RCC 7860 (cell line): ENCODE results near the gene PRSS21.
A peak's percentile ranks its signal among the peaks of the same experiment; 100 is the strongest.

Experiments used
- DNase-seq: peaks from one replicate; pipeline ENCODE4 v3.0.0-alpha.2; 2015; ENCODE audit warnings: low spot score
- FAIRE-seq: peaks from 2 replicates; lab custom pipeline; 2012; peaks lifted over from hg19 to GRCh38; lab: Jason Lieb, UNC

The PRSS21 gene, protein sequence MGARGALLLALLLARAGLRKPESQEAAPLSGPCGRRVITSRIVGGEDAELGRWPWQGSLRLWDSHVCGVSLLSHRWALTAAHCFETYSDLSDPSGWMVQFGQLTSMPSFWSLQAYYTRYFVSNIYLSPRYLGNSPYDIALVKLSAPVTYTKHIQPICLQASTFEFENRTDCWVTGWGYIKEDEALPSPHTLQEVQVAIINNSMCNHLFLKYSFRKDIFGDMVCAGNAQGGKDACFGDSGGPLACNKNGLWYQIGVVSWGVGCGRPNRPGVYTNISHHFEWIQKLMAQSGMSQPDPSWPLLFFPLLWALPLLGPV

DNA sequence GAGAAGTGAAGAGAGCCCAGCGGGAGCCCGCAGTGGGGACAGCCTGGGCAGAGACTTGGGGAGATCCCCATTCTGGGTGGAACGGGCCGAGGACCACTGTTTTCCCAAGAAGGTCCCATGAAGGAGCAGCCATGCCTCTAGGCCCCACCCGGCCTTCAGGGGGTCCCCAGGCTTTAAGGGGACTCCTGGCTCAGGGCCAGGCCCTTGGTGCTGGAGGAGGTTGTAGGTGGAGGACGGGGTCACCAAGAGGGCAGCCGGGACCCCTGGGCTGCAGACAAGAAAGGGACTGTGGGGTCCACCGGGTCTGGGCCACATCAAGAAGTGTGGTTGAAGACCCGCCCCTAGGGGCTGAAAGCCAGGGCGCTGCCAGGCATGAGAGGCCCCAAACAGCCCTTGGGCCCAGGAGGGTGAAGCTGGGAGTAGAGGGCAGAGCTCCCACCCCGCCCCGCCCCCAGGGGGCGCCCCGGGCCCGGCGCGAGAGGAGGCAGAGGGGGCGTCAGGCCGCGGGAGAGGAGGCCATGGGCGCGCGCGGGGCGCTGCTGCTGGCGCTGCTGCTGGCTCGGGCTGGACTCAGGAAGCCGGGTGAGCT is at the start of gene PRSS21:
Gene PRSS21 (plus strand): TSS at position 487 of the 589 bp plus-strand sequence. CDS start 32 bp downstream, at position 519.
- FAIRE-seq (no peak), DNase-seq (no peak)

DNA sequence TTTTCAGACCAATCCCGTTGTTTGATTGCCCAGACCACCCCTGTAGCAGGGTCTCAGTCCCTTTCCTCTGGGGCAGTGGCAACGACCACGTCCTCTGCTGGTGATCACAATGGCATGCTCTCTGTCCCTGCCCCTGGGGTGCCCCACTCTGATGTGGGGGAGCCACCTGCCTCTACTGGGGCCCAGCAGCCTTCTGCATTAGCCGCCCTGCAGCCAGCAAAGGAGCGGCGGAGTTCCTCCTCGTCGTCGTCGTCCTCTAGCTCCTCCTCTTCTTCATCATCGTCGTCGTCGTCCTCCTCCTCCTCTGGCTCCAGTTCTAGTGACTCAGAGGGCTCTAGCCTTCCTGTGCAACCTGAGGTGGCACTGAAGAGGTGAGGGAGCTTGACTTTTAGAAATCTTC is 49.1 kb upstream of the PRSS21 start:
- DNase-seq = no peak
- FAIRE-seq = no peak

DNA sequence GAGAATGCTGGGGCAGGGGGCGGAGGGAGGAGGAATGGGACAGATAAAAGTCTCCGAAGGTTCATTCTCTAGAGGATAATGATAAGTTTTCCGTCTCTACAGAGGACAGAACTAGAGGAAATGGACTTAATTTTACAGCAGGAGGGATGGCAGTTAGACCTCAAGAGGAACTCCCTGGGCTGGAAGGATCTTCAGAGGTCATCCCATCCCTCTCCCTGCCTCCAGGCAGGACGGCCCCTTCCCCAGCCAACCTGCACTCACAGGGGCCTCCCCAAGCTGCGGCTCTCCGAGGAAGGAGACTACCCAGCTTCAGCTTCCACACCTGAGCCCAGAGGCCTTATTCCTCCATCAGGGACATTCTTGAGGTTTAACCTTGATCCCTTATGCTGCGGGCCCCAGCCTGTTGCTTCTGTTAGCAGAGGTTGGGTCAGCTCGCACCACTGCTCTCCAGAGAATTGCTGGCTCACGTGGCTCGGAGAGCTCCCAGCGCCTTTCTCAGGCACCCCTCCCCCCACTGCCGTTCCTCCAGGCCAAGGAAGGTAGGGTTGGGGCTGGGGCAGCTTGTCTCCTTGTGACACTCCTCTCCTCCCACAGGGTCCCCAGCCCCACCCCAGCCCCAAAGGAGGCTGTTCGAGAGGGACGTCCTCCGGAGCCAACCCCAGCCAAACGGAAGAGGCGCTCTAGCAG is 48.5 kb upstream of the PRSS21 start:
- DNase-seq (no peak), FAIRE-seq (no peak)

DNA sequence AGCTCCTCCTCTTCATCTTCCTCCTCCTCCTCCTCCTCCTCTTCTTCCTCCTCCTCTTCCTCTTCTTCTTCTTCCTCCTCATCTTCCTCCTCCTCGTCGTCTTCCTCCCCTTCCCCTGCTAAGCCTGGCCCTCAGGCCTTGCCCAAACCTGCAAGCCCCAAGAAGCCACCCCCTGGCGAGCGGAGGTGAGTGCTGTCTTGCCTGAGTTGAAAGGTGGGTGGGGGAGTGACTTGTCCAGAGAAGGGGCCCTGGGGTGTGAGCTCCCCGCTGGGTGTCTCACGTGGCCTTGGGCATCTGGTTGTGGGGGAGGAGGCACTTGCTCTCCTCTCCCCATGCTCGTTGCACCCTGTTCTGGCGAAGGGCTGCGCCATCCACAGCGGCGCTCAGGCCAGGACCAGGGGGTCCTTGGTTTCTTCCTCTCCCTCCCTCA is 47.9 kb upstream of the PRSS21 start:
- no peak for DNase-seq
- FAIRE-seq = no peak

DNA sequence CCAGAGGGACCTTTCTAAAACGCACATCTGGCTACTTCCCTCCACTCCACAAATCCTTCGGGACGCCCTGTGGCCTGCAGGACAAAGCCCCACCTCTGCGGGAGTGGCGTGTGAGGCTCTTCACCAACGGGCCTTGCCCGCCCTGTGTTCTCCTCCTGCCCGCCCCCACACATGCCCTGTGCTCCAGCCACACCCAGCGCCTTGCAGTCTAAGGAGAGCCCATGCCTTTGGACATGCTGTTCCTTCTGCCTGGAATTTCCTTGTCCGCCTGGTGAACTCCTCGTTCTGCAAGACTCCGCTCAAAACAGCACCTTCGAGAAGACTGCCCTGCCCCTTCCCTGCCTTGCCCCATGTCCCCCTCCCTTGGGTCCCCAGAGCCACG is 47.4 kb upstream of the PRSS21 start:
- FAIRE-seq = no peak
- DNase-seq = no peak

DNA sequence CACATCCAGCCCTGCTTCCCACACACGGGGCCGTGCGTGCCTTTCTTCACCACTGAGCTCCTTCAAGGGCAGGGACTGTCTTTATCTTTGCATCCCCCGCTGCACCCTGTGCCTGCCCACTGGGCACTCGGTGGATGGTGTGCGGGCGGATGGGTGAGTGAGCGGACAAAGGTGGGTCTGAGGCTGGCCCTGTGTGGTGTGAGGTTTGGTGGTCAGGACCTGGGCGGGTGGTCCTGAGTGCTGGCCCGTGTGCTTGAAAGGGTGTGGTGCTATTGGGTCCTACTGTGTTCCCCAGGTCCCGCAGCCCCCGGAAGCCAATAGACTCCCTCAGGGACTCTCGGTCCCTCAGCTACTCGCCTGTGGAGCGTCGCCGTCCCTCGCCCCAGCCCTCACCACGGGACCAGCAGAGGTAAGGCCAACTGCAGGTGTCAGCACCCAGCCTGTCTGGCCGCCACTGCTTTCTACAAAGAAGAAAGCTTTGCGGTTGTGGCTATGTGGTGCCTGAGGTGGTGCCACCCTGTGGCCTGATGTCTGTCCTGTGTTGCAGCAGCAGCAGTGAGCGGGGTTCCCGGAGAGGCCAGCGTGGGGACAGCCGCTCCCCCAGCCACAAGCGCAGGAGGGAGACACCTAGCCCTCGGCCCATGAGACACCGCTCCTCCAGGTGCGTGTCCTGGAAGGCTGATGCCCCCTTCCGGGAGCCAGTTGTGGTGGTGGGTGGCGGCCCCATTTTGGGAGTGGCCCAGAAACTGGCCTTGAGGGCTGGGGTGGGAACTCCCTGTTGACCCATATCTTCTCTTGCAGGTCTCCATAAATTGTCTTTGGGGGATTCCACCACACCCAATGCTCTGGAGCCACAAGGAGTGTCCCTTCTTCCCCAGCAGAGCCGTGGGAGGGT is 46.7 kb upstream of the PRSS21 start:
- no peak for FAIRE-seq
- DNase-seq = no peak

DNA sequence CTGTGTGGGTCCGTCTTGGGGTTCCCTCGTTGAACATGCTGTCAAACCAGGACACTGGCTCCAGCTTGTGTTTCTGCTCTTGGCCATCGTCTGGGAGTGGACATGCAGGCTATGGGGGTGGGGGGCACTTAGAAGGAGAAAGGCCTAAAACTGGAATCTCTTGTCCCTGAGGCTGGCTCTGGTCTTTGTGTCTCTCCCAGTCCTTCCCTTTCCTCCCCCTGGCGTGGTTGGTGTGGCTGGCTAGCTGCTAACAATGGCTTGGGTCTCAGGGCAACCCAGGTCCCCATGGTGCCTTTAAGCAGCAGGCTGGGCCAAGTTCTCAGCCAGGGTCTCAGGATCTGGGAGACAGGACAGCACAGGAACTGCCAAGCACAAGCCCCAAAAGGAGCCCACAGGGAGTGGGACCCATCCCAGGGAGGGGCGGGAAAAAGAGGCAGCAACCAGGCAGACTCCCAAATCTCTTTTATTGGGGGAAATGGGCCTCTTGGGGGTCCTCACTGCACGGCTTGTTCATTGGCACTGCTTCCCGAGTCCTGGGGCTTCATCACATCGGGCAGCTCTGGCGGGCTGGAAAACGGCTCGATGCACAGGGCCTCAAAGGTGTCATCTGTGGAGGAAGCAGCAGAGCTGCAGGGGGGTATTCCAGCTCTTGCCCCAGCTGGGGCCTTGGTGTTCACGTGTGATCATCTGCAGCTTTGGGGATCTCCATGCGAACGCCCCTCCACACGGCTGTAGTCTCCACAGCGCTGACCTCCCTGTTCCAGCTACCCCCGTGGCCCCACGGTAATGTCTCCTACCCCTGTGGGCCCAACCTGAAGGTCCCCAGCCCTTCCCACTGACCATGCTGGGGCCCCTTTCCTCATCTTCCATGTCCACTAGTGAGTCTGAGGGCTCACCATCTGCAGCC is 45.3 kb upstream of the PRSS21 start:
- DNase-seq (no peak), FAIRE-seq (no peak)

DNA sequence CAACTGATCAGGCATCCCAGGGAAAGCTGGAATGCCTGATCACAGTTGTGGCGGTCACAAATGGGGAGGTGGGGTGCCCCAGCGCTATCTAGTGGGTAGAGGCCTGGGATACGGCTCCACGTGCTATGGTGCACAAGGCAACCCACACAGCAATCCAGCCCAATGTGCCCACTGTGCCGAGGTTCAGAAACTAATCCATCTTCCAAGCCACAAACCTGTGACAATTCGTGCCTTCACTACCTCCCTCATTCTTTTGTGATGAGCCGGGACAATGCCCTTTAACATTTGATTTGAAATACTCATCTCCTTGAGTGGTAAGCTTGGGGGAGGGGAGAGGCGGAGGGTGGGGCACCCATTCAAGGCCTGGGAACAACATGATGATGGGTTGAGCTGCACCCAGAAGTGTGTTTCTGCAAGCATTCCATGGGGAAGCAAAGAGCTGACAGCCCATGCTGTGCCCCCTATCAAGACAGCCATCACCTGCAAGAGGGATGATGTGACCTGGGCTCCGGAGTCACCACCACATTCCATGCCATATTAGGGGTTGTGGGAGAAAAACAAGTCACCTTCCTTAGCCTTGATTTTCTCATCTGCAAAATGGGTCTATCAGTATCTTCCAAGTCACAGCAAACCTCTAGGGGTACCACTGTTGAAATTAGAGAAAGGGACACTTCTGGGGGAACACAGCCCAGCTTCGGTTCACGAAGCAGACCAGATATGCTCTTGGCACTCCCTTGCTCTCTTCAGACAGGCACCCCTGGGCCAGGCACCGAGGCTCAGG is 43.7 kb upstream of the PRSS21 start:
- no peak for FAIRE-seq
- DNase-seq = peak; percentile 42

DNA sequence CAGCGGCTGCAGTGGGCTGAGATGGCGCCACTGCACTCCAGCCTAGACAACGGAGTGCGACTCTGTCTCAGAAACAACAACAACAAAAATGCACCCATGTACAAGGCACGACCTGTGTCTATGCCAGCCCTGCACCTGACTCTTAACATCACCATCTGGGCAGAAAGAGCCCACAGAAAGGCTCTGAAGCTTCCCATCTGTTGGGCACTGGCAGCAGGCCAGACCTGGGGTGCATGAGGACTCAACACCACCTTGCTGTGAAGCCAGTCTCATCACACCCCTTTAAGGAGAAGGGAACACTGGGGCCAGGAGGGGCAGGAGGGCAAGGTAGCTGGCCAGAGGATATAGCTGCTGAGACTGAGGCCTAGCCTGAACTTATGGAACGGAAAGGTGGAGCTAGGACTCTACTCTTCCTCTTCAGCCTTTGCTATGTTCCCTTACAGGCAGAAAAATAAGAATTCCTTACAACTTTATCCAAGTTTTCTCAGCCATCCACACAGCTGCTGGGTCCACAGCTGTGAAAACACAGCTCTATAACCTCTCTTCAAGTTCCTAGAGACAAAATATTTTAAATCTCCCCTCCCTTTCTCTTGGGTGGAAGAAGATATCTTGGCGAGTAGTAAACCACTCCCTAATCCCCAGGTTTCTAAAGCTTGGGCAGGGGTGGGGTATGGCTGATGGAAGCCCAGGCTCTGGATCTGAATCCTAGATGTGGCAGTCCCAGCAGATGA is 42.7 kb upstream of the PRSS21 start:
- no peak for FAIRE-seq
- no peak for DNase-seq

DNA sequence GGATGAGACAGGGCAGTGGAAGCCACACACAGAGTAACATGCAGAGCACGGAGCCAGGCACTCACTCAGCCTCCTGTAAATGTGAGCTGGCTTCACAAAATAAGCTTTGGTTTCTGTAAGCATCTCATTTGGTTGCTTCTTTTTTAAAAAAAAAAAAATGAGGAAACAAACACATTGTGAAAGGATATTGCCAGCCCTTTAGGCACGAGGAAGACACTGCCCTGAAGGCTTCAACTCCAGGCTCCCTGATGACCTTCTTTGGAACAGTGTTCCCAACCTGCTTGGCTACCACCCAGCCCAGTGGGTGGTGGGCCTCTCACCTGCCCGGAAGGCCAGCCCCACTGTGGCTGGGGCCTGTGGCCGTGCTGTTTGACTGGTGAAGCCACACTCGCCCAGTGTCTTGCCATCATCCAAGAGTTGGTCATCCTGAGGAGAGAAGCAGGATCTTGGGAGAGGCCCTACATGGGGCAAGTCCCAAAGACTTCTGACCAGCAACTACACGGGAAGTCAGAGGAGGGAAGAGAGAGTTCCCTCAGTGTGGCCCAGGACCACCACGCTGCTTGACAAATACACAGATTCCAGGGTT is 41.8 kb upstream of the PRSS21 start:
- no peak for FAIRE-seq

DNA sequence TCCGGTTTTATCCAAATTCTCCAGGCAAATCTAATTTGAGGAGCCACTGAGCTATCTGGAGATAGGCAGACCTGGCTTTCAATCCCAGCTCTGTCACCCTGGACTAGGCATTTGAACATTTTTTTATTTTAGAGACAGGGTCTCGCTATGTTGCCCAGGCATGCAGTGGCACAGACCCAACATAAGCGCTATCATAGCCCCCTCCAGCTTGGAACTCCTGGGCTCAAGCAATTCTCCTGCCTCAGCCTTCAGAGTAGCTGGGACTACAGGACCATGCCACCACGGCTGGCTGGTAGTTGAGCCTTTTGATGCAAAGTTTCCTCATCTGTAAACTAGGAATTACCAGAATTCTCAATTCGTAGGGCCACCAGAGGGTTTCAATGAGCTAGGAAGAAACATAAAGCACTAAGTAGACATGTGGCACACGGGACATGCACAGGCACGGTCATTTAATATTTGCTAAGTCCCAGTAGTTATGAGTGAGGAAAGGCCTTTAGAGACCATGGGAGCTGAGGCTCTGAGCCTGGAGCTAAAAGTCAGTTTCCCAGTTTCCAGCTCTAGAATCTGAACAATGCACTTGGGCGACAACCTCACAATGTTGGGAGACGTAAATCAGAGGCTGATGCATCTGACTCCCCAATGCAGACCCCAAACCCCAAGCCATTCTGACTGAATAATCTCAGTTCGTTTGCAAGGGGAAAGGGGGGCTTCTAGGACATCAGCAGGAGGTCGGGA is 41.1 kb upstream of the PRSS21 start:
- no peak for FAIRE-seq
- no peak for DNase-seq

More for the DNA sequence above, 41.8 kb upstream of the PRSS21 start:
- DNase-seq = no peak

DNA sequence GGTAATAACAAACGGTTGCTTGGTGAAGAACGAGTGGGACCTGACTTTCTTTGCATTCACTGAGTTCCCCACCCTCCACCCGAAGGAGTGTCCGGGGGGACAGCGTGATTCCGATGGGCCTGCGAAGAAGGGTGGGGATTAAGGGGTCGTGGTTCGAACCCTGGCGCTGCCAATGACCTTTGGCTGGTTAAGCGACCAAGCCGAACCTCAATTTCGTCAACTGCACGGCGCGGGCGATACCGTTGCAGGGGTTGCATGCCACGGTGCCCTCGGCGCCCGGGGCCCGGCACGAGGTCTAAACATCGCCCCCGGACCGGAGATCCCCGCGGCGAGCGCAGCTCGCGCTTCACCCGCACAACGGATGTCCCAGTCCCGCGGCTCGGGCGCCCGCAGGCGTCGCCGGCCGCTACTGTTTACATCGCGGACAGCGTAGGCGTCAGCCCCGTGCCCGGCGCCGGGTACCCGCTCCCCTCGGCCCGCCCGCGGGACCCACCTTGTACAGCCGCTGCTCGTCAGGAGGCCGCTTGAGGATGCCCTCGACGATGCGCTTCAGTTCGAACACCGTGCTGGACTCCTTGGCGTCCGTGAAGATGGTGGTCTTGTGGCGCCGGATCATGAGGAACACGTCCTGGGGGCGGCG is 40.4 kb upstream of the PRSS21 start:
- DNase-seq = no peak
- FAIRE-seq = no peak

DNA sequence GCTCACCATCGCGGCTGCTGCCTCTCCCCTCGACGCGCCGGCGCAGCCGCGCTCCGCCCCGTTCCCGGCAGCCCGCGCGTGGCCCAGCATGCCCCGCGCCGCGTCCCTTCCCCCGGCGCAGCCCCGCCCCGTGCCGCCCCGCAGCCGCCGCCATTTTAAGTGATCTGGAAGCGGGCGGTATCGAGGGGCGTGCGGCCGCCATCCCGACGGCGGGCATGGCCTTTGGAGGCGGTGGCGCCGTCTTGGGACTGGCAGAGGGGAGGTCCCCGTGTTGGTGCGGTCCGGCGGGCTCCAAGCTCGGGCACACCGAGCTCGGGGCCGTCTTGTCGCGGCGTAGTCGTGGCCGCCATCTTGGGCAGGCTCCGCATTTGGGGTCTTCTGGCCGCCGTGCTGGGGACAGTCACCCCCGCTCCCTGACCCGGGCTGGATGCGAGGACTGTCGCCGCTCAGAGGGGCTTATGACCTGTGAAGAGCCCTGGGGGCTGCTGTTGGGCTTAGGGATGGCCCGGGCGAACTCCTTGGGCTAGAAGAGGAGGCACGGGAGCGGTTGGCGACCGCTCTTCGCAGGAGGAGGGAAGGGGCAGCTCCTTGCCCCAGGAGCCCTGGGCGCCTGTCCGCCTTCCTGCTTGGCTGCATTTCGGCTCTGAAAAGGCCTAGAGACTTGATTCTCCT is 39.7 kb upstream of the PRSS21 start, which contains the start of gene ELOB:
Gene ELOB (minus strand): TSS at position 50 of the 672 bp plus-strand sequence. CDS start 41 bp downstream, at position 9.
- FAIRE-seq (no peak), DNase-seq (peak; percentile 59)

DNA sequence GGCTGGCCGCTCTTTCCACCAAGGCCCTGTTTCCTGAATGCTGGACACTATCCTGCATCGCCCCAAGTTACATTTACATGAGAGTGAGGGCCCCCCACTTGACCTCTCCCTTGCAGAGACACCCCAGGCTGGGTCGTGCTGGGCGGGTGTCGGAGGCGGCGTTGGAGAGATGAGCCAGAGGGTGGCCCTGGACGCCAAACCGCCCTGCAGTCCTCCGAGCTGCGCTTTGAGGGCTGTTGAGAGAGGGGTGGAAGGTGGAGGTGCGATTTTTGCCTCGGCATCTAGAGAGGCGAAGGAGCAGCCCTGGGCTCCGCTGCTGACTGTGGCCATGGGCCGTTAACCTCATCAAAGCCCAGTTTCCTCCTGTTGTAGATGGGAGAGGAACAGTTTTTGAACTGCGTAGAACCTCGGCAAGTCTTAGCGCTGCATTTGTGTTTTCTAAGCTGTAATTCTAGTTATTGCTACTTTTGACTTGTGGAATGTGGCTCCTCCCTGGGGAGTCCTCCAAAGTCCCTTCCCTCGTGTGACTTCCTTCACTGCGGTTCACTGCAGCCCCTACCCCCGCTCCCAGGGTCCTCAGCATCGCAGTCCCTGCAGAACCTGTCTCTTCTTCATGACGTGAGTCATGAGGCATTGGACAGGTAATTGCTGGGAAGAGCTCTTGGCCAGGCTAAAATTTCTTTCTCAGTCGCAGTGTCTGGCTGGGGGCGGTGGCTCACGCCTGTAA is 39.0 kb upstream of the PRSS21 start:
- no peak for FAIRE-seq
- no peak for DNase-seq

DNA sequence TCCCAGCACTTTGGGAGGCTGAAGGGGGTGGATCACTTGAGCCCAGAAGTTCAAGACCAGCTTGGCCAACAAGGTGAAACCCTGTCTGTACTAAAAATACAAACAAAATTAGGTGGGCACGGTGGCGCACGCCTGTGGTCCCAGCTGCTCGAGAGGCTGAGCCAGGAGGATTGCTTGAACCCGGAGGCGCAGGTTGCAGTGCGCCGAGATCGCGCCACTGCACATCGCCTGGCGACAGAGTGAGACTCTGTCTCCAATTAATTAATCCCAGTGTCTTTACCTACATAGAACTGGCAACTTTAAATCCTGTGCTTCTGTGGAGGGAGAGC is 38.4 kb upstream of the PRSS21 start:
- FAIRE-seq = no peak

More for the DNA sequence above, 38.4 kb upstream of the PRSS21 start:
- no peak for DNase-seq
